Fibroblast of lung (primary cell): Measurements from ENCODE around the gene SIK3. TPM values are rescaled to one million over a fixed set of nuclear protein-coding genes. Genes with fewer than 3 reads are reported as not detected.

Experiments
- DNase-seq, 2 donors: peaks; one replicate each; pipeline versions ENCODE4 v3.0.0 to v3.0.0-alpha.2; 2010; ENCODE audit warnings: low read depth in 2 of 2
- H2AFZ ChIP-seq: 2 replicates; pipeline ENCODE4 v1.5.1; 2012; ENCODE audit warnings: low read length, control low read depth, inconsistent platforms
- H3K27ac ChIP-seq: 2 replicates; pipeline ENCODE4 v1.5.1; 2011; ENCODE audit warnings: low read length, control low read depth; ENCODE audit not compliant: insufficient read depth
- H3K27me3 ChIP-seq: 2 replicates; pipeline ENCODE4 v1.5.1; 2011; ENCODE audit warnings: mild to moderate bottlenecking, low read length; ENCODE audit not compliant: control insufficient read depth, insufficient read depth
- H3K36me3 ChIP-seq: 2 replicates; pipeline ENCODE4 v1.5.1; 2011; ENCODE audit warnings: low read length; ENCODE audit not compliant: control insufficient read depth, insufficient read depth
- H3K4me1 ChIP-seq: 2 replicates; pipeline ENCODE4 v1.5.1; 2011; ENCODE audit warnings: low read length; ENCODE audit not compliant: control insufficient read depth, insufficient read depth; ENCODE audit errors: extremely low read depth
- H3K4me2 ChIP-seq: 2 replicates; pipeline ENCODE4 v1.5.1; 2011; ENCODE audit warnings: low read length, control low read depth; ENCODE audit not compliant: insufficient read depth; ENCODE audit errors: extremely low read depth
- H3K4me3 ChIP-seq, 4 experiments: fragments of 200-600 bp in 1 of 4; sonication (generic) in 1 of 4; replicated peaks in 1 of 4; 2 replicates each; pipeline ENCODE4 v1.5.1; 2011 to 2016; ENCODE audit warnings: low read length in 4 of 4, low read depth in 3 of 4, mild to moderate bottlenecking in 3 of 4, control low read depth in 2 of 4, inconsistent platforms in 1 of 4, mixed read lengths in 1 of 4; ENCODE audit not compliant: insufficient read depth in 1 of 4; ENCODE audit errors: control extremely low read depth in 1 of 4
- H3K79me2 ChIP-seq: 2 replicates; pipeline ENCODE4 v1.5.1; 2012; ENCODE audit warnings: mild to moderate bottlenecking, low read length, inconsistent platforms; ENCODE audit not compliant: control insufficient read depth, insufficient read depth
- H3K9ac ChIP-seq: 2 replicates; pipeline ENCODE4 v1.5.1; 2011; ENCODE audit warnings: mild to moderate bottlenecking, low read length, control low read depth; ENCODE audit not compliant: insufficient read depth
- H3K9me3 ChIP-seq: 2 replicates; pipeline ENCODE4 v1.5.1; 2012; ENCODE audit warnings: low read depth, low read length; ENCODE audit not compliant: control insufficient read depth, insufficient read depth
- H4K20me1 ChIP-seq: 2 replicates; pipeline ENCODE4 v1.5.1; 2011; ENCODE audit warnings: low read length; ENCODE audit not compliant: control insufficient read depth, insufficient read depth; ENCODE audit errors: extremely low read depth
- CTCF ChIP-seq, 2 donors: IDR thresholded peaks in 1 of 2; conservative IDR thresholded peaks in 1 of 2; 1 replicate in 1 of 2; 2 replicates in 1 of 2; pipeline ENCODE4 v1.5.1; 2011 to 2012; ENCODE audit warnings: low read length in 2 of 2, control low read depth in 1 of 2, inconsistent platforms in 1 of 2, low read depth in 1 of 2, mild to moderate bottlenecking in 1 of 2
- EZH2 ChIP-seq: IDR thresholded peaks from 2 replicates; pipeline ENCODE4 v1.5.1; 2012; ENCODE audit warnings: low read length, control low read depth, mild to moderate bottlenecking; ENCODE audit errors: missing control alignments
- polyA plus RNA-seq, 2 donors: library from polyadenylated mRNA; depleted of rRNA in 1 of 2; stranded (reverse) in 1 of 2; unstranded in 1 of 2; fragments of >200 nt; gene quantifications; 2 replicates each; pipeline ENCODE4 v1.2.1, GENCODE V29; 2011 to 2012; ENCODE audit warnings: missing spikeins in 1 of 2
- total RNA-seq: library from RNA; depleted of rRNA; stranded (reverse); fragments of >200 nt; gene quantifications from 2 replicates; pipeline ENCODE4 v1.2.1, GENCODE V29; 2014

SIK3 gene
- total and polyA plus RNA-seq, 2 donors (not counting 1 experiment from before 2014, with no cell fraction given), result 7.1 to 22.8 TPM

GRCh38 chr11:116958246-116958645, 140.0 kb downstream of the SIK3 start:
- H2AFZ ChIP-seq, result no peak overlapping the region
- no peak overlapping the region for H3K9ac ChIP-seq
- TF ChIP-seq EZH2 (no peak), CTCF (conservative IDR thresholded peaks at IDR 0.05 in 1 of 2, IDR thresholded peaks at IDR 0.05 in 1 of 2; ENCODE audit: low read depth in 1 of 2, low read length in 2 of 2) (no peak)
- no peak overlapping the region for H3K4me3 ChIP-seq
- H3K9me3 ChIP-seq, result no peaks in the 10 kb centered on the region
- no peaks in the 10 kb centered on the region for H3K36me3 ChIP-seq
- H3K4me1 ChIP-seq, result peaks cover 6% of the 10 kb centered on the region
- H3K79me2 ChIP-seq, result peaks cover 2% of the 10 kb centered on the region
- H4K20me1 ChIP-seq, result no peaks in the 10 kb centered on the region
- H3K27ac ChIP-seq, result no peak overlapping the region
- H3K4me2 ChIP-seq, result no peak overlapping the region
- peak; percentile 9 to 11 for DNase-seq
- H3K27me3 ChIP-seq, result no peaks in the 10 kb centered on the region

GRCh38 chr11:116955949-116956348, 142.3 kb downstream of the SIK3 start:
- DNase-seq, result no peak
- no peaks in the 10 kb centered on the region for H3K79me2 ChIP-seq
- TF ChIP-seq CTCF (conservative IDR thresholded peaks at IDR 0.05 in 1 of 2, IDR thresholded peaks at IDR 0.05 in 1 of 2; ENCODE audit: low read depth in 1 of 2, low read length in 2 of 2), result no peak
- TF ChIP-seq EZH2, result no peak
- H3K27ac ChIP-seq, result no peak overlapping the region
- H3K4me1 ChIP-seq, result peaks cover 2% of the 10 kb centered on the region
- no peaks in the 10 kb centered on the region for H3K27me3 ChIP-seq
- no peak overlapping the region for H2AFZ ChIP-seq
- H4K20me1 ChIP-seq, result no peaks in the 10 kb centered on the region
- H3K9me3 ChIP-seq, result no peaks in the 10 kb centered on the region
- H3K4me3 ChIP-seq, result no peak overlapping the region
- H3K4me2 ChIP-seq, result no peak overlapping the region
- H3K9ac ChIP-seq, result no peak overlapping the region
- no peaks in the 10 kb centered on the region for H3K36me3 ChIP-seq

GRCh38 chr11:116955548-116955947, 142.7 kb downstream of the SIK3 start:
- Histone ChIP-seq H3K27ac (no peak overlapping the region), H3K4me3 (no peak overlapping the region), H3K27me3 (no peaks in the 10 kb centered on the region), H3K9me3 (no peaks in the 10 kb centered on the region), H4K20me1 (no peaks in the 10 kb centered on the region), H3K4me1 (peaks cover 2% of the 10 kb centered on the region), H3K4me2 (no peak overlapping the region), H3K9ac (no peak overlapping the region), H2AFZ (no peak overlapping the region), H3K36me3 (no peaks in the 10 kb centered on the region), H3K79me2 (no peaks in the 10 kb centered on the region)
- TF ChIP-seq CTCF (conservative IDR thresholded peaks at IDR 0.05 in 1 of 2, IDR thresholded peaks at IDR 0.05 in 1 of 2; ENCODE audit: low read depth in 1 of 2, low read length in 2 of 2), result no peak
- TF ChIP-seq EZH2, result no peak
- DNase-seq, result no peak
